GM18909 (cell line): ENCODE data around the gene SCUBE1.

Experiments used
- ATAC-seq: cut with Tn5 transposase; IDR thresholded peaks from one replicate; pipeline ENCODE4 v1.9.1; 2021; ENCODE audit warnings: mild to moderate bottlenecking; ENCODE audit not compliant: unreplicated experiment, poor library complexity

Gene SCUBE1

GRCh38 chr22:43244402-43244801 lies 98.8 kb downstream of the SCUBE1 start:
- no peak for ATAC-seq

- ATAC-seq, result no peak
Observed at GRCh38 chr22:43243324-43243723, 99.8 kb downstream of the SCUBE1 start.

DNA sequence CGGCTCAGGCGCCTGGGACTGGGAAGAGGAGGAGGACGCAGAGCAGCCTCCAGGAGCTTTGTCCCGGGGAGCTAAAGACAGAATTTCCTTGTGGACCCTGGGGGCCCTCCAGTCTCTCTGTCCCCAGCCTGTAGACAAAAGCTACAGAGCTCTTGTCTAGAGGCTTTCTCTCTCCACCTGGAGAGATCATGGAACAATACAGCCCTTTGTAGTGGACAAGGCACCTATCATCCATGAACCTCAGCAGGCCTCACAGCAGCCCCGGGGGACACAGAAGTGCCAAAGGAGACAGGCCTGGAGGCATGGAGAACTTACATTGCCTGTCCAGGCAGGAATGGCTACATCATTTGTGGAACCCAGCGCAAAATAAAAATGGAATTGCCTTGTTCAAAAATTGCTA lies 100.5 kb downstream of the SCUBE1 start:
- ATAC-seq, result no peak

DNA sequence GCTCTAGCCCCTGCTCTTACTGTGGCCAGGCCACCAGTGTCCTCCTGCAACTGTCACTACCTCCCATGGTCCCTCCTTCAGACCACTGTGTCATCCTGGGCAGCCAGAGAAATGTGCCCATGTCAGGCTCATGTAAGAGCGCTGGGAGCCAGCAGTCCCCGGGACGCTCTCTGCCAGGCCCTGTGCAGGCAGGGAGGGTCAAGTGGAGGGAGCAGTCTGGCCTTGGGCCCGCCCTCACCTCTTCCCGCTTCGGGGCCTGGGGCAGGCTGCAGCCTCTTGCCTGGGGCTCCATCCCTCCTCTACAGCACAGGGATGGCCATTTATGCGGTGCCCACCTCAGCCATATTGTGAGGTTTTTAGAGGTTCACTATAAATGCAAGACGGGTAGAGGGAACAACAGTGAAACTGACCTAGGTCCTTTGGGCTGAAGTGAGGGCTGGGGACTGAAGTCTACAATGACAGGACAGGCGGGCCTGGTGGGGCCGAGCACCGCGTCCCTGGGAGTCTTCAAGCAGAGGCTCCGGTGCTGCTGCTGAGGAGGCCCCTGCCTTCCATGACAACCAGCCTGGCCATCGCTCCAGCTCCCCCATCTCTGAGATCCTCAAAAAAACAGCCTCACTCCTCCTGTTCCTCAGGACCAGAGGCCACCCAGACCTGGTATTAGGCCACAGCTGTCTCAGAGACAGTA lies 101.3 kb downstream of the SCUBE1 start:
- no peak for ATAC-seq

GRCh38 chr22:43241138-43241597 lies 102.0 kb downstream of the SCUBE1 start:
- no peak for ATAC-seq

DNA sequence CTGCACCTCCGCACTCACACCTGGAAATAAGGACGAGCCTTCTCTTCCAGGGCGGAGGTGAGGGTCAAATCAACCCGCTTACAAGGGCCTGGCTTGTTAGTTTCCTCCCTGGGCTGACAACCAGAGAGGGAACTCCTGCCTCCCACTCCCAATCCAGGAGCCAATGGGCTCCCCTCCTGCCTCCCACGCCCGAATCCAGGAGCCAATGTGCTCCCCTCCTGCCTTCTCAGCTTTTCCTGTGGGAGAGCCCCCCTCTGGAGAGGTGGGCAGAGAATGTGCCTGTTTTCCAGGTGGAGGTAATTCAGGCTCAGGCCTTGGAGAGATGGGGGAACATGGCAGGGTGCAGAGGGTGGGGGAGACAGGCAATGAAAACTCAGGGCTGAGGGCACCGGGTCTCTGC lies 102.6 kb downstream of the SCUBE1 start:
- ATAC-seq, result no peak

DNA sequence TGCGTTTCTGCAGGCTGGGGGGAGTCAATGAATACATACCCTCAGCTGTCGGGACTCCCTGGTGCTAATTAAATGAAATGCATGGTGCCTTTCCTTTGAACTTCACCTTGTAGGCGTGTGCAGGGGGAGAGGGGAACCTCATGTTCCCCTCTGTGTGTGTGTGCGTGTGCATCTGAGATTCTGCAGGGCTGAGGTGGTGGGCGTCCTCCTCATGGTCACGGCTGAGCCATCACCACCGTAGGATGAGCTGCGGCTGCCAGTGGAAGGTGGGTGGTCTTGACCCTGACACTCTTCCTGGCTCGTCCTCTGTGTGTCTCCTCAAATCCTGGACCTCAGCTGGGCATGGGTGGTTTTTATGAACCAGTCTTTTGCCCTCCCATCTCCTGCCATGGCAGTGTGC lies 103.2 kb downstream of the SCUBE1 start:
- ATAC-seq, result no peak

DNA sequence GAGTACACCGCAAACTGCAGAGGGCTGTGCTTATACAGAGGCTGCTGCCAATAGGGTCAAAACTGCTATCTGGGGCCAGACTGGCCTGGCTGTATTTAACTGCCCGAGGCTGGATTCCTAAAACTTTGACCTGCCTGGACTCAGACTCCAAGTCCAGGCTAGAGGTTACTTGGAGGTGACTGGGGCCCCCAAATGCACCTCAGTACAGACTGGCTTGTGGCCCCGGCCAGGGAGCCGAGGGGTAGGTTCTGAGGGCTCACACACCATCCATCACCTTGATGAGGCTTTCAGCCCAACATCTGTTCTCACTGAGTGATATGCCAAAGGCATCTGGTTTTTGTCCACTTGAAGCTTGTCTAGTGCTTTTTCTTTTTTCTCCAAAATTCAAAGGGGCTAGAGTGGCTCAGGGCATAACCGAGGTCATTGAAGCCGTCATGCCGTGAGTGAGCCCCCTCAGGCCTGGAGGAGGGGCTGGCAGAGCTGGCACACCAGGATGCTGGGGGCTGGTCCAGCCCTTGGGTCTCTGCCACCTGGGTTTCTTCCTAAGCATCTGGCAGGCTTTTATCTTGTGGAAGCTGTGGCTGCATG lies 103.9 kb downstream of the SCUBE1 start:
- ATAC-seq, result no peak

GRCh38 chr22:43238526-43239006 lies 104.6 kb downstream of the SCUBE1 start:
- no peak for ATAC-seq

GRCh38 chr22:43237280-43237679 lies 105.9 kb downstream of the SCUBE1 start:
- ATAC-seq, result no peak

DNA sequence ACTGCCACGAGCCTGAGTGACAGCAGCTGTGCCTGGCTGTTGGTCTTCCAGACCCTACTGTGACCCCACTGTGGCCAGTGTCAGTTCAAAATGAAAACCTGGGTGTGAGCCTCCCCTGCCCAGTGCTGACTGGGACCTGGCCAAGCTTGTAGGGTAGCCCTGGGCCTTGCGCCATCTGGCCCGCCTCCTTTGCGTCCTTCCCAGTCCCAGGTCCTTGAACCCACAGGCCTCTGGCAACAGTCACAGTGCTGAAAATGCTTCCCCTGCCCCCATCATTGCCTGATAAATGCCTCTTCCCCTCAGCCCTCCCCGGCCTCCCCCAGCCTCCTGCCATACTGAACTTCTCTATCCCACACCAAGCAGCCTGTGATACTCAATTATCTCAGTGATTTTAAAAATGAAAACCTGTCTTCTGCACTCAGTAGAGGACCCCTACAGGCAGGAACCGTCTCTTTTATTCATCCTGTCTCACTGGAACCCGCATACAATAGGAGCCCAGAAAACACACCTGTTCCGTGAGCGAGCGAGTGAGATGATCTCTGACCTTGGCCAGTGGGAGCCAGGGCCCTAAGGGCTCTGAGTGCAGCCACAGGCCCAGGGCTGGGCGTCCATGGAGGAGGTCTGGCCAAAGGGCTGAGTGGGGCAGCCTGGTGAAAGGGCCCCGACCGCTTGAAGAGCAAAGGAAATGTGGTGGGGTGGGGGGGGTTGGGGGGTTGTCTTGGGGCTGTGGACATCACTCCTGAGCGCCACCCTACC lies 106.6 kb downstream of the SCUBE1 start:
- no peak for ATAC-seq

GRCh38 chr22:43235445-43236409 lies 107.4 kb downstream of the SCUBE1 start:
- no peak for ATAC-seq

DNA sequence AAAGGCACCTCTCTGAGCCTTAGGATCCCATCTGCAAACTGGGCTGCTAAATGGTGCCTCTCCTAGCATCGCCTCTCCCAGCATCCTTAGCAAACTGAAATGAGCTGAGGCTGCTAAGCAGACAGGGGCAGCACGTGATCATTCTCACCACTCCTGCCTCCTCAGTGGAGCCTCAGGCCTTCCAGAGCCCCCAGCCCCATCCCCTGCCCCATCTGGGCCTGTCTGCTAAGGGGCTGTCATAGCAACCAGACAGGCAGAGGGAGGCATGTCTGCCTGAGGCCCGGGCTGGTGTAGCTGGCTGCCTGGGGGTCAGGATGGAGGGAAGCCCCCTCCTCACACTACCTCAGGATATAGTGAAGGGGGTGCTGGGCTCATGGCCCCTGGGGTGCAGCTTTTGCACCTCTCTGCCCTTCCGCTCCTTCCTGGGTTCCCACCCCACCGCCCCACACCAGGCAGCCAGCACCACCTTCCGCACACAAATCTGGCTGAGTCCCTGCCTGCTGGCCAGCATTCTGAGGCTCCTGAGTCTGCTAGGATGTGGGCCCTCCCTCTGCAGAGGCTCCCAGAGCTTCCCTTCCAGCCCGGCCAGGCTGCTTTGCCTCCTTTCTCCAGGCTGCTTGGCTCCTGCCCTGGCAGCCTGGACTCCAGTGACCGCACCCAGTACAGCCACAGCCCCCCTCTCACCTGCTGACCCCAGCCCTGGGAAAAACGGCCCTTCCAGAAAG lies 108.7 kb downstream of the SCUBE1 start:
- no peak for ATAC-seq

GRCh38 chr22:43233529-43233928 lies 109.6 kb downstream of the SCUBE1 start:
- no peak for ATAC-seq

GRCh38 chr22:43232445-43232844 lies 110.7 kb downstream of the SCUBE1 start:
- ATAC-seq, result no peak

DNA sequence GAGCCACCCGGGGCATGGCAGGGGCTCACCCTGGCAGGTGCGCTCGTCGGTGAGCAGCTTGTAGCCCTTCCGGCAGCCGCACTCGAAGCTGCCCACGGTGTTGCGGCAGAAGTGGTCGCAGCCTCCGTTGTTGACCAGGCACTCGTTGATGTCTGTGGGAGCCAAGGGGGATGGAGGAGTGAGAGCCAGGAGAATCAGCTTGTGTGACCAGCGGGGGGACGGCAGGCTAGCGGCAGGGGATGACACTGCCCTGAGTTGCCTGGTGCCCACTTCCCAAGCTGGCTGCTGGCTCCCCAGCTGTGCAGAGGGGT lies 111.5 kb downstream of the SCUBE1 start:
- ATAC-seq, result no peak

- no peak for ATAC-seq
Observed at GRCh38 chr22:43230971-43231723, 112.0 kb downstream of the SCUBE1 start.

GRCh38 chr22:43230571-43230970 lies 112.6 kb downstream of the SCUBE1 start:
- ATAC-seq, result no peak

- no peak for ATAC-seq
Observed at GRCh38 chr22:43228863-43229262, 114.3 kb downstream of the SCUBE1 start.
